Measurements from ENCODE around the gene CLDND1. TPM values are rescaled to one million over a fixed set of nuclear protein-coding genes. Genes with fewer than 3 reads are reported as not detected.

The CLDND1 gene
- 63.0 and 81.1 TPM in 2 replicates for total RNA-seq

GRCh38 chr3:98522544-98523281 is at the start of gene CLDND1:
TSS of gene CLDND1 (minus strand) at chr3:98522902. CDS start at chr3:98521424, 1,478 bp downstream.

DNA sequence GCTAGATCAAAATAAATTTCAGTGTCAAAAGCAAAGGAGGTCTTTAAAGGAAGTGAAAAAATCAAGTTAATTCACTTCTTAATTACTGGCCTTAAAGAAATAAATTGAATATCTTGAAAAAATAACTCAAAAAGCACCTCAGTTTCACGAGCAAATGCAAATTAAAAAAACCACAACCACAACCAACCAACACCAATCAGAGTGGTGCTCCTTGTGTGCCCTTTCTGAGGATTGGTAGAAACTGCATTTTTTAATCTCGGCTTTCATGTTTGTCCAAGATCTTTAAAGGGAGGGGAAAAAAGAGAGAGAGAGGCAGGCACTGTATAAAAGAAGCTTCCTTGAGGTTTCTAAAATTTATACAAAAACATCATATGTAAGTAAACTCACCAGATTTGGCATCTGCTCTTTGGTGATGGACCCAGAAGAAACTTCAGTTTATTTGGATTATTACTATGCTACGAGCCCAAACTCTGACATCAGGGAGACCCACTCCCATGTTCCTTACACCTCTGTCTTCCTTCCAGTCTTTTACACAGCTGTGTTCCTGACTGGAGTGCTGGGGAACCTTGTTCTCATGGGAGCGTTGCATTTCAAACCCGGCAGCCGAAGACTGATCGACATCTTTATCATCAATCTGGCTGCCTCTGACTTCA is 9.0 kb upstream of the CLDND1 start, which contains the start of gene GPR15:
TSS of gene GPR15 (plus strand) at position 357 of the 653 bp plus-strand sequence. CDS start at position 413, 56 bp downstream.

GRCh38 chr3:98497381-98497780 is 25.3 kb downstream of the CLDND1 start, which contains the start of gene OR5K2:
TSS of gene OR5K2 (plus strand) at chr3:98497681. CDS start at chr3:98497681, 0 bp downstream.

Other genes starting within 250 kb of the CLDND1 start
- gene OR5H2, start 240.4 kb downstream of the CLDND1 start, total RNA-seq, result not detected in 2 replicates
- not detected in 2 replicates for gene OR5K4, start 169.0 kb downstream of the CLDND1 start, total RNA-seq
- not detected in 2 replicates for gene OR5K3, start 132.2 kb downstream of the CLDND1 start, total RNA-seq
- gene OR5K1, start 59.7 kb downstream of the CLDND1 start, total RNA-seq, result not detected in 2 replicates
- gene OR5K2, start 25.2 kb downstream of the CLDND1 start, total RNA-seq, result not detected in 2 replicates
- gene GPR15, start 9.1 kb upstream of the CLDND1 start, total RNA-seq, result not detected in 2 replicates
- gene CPOX, start 70.7 kb upstream of the CLDND1 start, total RNA-seq, result 15.7 and 22.1 TPM in 2 replicates
- gene ST3GAL6, start 240.4 kb upstream of the CLDND1 start, total RNA-seq, result 4.9 and 11.3 TPM in 2 replicates